Activated CD4-positive, alpha-beta T cell treated with anti-CD3 and anti-CD28 coated beads, Interleukin-2, amount 50 U/mL, for 16 hours (primary cell): ENCODE results near the gene EFCAB12.
A peak's percentile ranks its signal among the peaks of the same experiment; 100 is the strongest.

Experiments
- DNase-seq: peaks from one replicate; pipeline ENCODE4 v3.0.0-alpha.2; 2020

EFCAB12 gene

DNA sequence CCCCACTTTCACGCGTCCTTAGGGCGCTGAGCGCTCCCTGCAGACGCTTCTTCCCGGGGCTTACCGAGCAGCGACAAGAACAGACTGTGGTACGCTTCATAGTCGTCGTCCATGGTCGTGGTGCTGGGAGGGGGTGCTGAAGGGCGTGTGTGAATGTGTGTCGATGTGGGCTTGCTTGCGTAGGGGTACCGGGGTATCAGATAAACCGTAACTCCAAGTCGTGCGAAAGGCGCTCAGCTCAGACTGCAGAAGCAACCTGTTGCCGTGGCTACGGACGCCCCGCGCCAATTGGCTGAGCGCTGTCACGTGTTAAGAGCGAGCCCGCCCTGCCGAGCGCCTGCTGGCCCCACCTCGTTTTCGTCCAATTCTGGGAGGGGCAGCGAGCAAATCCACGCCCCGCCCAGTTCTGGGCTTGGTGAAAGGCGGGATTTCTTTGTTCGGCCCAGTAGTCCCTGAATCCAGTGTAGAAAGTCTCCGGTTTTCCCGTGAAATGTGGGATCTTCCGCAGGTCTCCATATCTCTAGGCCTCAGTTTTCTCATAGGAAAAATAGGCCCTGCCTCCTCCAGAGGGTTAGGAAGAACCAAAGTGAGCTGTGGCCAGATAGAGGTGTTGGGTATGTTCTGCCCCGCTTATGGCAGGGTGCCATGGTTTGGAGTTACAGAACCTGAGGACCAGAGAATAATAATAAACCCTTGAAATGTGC is at the start of gene EFCAB12:
TSS of gene EFCAB12 (minus strand) at position 261 of the 704 bp plus-strand sequence. CDS start at position 113, 148 bp downstream.
- peak; percentile 89 for DNase-seq

DNA sequence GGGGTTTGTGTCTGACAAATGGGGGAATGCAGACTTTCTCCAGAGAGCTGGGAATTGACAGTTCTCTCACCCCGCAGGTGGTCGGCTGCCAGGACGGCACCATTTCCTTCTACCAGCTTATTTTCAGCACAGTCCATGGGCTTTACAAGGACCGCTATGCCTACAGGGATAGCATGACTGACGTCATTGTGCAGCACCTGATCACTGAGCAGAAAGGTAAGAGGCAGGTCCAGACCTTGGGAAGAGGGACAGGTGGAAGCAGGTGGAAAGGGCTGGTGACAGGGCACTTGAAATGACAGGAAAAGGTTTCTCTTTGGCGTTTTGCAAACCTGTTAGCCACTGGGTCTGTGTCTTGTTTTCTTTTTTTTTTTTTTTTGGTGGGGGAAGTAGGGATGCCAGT is 48.1 kb upstream of the EFCAB12 start:
- no peak for DNase-seq

DNA sequence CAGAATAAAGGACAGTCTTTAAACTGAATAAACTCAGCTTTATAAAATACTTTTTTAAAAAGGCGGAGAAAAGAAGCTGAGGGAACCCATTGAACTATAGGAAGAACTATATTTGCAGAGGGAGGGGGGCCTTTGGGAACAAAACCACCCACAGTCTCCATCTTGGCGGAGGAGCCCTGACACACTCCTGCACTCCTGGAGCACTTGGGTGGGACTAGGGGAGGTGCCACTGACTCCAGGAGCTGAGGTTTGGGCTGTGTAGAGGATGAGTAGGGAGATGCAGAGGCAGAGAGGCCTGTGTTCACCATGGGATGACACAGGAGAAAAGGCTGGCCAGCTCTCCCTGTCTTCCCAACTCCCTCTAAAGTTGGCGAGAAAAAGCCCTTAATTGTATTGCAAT is 47.4 kb upstream of the EFCAB12 start:
- no peak for DNase-seq

DNA sequence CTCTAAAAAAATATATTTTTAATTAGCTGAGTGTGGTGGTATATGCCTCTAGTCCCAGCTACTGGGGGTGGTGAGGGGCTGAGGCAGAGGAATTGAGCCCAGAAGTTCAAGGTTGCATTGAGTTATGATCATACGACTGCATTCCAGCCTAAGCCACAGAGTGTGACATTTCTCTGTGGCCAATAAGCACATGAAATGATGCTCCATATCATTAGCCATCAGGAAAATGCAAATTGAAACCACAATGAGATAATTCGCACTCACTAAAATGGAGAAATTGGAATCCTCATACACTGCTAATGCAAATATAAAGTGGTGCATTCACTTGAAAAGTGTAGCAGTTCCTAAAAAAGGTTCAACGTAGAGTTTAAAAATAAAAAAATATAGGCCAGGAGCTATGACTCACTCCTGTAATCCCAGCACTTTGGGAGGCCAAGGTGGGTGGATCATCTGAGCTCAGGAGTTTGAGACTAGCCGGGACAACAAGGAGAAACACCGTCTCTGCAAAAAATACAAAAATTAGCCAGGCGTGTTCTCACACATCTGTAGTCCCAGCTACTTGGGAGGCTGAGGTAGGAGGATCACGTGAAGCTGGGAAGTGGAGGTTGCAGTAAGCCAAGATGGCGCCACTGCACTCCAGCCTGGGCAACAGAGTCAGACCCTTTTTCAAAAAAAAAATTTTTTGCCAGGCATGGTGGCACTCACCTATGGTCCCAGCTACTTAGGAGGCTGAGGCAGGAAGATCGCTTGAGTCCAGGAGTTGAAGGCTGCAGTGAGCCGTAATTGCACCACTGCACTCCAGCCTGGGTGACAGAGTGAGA is 46.8 kb upstream of the EFCAB12 start:
- DNase-seq, result no peak

DNA sequence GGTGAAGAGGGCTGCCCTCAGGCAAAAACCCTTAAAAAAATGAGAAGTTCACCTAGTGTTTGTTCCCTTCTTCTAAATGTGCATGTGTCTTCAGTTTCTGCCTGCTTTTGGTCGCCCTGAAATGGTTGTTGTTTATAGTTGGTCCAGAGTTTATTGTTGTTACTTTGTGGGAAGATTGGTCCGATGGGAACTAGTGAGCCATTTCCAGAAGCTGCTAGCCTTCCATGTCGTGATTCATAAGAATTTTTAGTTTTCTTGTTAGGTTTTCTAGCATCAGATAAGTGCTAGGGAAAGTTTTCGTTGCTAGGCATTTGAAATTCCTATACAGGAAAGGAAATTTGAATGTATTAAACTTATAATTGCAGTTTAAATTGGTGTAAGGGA is 45.3 kb upstream of the EFCAB12 start:
- no peak for DNase-seq

DNA sequence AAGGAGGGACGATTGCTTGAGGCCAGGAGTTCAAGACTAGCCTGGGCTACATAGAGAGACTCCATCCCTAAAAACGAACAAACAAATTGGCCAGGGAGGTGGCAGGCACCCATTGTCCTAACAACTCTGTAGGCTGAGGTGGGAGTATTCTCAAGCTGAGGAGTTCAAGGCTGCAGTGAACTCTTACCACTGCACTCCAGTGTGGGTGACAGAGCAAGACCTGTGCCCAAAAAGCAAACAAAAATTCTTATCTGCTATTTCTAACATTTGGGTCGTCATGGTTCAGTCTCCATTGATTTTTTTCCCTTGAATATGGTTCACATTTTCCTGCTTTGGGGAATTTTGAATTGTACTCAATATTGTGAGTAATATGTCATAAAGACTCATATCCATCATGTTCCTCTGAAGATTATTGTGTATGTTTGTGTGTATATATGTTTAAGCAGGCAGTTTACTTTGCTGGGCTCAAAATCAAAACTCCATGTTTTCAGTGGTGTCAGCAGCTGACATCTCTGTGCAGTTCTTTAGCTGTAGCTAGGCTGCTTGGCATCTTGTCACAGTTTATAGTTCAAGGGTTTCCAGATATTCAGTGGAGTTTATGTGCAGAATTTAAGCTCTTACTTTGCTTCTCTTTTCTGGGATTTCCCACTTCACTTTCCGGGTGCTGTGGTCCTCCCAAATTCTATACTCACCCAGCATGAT is 44.8 kb upstream of the EFCAB12 start:
- DNase-seq, result no peak

DNA sequence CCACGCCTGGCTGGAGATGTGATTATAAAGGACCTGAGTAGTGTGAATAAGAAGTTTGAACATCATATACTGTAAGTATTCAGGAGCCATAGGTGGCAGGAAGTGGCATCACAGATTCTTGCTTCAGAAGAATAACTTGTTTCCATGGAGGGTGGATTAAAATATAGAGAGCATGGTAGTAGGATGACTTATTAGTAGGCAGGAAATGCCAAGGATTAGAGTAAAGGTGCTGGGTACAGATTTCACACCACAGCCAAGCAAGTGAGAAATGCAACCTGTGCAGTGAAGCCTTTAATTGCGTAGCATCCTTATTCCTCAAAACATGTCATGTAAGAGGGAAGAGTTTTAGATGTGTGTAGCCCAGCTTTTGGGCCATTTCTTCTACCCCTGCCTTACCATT is 42.4 kb upstream of the EFCAB12 start:
- DNase-seq, result no peak

DNA sequence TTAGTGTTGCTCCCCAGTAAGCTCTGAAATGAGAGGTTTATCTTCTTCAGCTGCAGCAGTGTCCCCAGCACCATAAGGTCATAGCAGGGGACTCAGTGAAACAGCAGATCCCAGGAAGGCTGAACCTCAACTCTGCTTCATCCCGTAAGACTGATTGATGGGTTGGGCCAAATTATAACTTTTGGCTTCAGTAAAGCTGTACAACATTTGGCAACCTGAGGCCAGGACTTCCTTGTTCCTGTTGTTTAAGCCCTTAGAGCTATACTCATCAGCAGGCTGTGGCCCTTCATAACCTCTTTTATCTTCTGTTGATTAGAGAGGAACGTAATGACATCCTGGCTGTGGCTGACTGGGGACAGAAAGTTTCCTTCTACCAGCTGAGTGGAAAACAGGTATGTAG is 40.6 kb upstream of the EFCAB12 start:
- no peak for DNase-seq

DNA sequence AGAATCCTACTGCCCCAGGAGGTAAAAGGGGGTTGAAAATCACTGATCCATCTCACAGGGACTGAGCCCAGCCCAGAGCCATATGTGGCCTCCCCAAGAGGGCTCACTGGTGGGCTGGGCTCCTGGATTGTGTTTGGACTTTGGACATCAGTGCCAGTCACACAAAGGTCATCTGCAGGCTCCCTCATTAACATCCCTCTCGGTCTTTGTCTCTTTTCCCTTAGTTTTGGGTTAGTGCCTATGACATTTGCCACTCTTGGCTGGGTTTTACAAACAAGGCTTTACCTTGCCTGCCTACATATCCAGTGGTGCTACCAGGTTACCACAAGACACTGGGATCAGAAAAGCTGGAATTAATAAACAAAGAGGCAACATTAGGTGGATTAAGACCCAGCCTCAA is 39.5 kb upstream of the EFCAB12 start:
- DNase-seq, result no peak

DNA sequence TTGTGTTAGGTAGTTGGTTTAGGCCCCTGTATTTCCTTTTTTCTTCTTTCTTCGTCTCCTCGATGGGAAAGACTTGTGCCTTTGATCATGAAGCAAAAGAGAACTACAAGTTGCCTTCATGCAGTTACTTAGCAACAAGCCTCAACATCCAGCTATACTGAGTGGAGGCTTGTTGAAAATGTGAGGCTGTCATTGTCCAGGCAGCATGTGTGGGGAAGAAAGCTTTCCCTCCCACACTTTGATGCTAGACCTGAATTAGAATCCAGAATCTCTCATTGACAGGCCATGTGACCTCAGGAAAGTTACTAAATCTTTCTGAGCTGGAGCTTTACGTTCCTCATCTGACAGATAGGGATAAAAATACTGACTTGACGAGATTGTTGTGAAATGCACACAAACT is 35.3 kb upstream of the EFCAB12 start:
- no peak for DNase-seq

DNA sequence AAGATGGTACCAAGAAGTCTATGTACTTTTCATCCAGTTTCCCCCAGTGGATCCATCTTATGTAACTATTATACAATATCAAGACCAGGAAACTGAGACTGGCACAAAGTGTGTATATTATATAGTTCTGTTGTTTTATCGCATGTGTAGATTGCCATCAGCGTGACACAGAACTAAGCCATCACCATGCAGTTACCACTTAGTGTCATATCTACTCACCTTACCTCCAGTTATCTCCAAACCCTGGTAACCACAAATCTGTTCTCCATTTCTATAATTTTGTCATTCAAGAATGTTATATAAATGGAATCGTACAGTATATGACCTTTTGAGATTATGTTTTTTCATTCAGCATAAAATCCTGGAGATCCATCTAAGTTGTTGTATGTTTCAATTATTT is 34.7 kb upstream of the EFCAB12 start:
- DNase-seq, result no peak

DNA sequence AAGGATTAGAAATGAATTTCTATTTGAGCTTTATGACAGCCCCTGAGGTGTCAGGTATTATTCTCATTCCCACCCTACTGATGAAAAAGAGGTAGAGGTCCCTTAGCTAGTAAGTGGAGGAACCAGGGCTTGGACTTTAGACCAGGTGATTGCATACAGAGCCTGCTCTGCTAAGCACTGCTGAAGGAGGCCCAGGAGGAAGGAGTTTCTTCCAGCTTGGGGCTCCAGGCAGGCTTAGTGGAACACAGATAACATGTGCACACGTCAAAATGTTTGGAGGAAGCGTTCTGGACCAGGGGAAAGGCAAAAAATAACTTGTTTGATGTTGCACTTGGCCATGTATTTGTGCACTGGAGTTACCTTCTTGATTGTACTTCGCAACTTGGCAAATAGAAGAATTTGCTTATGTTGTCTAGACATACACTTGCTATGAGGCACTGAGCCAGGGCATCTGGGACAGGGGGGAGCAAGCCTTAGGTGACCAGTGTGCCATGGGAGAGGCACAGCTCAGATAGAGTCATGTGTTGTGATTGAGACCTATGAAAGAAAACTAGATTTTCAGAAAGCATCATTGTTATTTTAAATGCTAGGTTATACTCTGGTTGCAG is 34.0 kb upstream of the EFCAB12 start:
- DNase-seq, result no peak

DNA sequence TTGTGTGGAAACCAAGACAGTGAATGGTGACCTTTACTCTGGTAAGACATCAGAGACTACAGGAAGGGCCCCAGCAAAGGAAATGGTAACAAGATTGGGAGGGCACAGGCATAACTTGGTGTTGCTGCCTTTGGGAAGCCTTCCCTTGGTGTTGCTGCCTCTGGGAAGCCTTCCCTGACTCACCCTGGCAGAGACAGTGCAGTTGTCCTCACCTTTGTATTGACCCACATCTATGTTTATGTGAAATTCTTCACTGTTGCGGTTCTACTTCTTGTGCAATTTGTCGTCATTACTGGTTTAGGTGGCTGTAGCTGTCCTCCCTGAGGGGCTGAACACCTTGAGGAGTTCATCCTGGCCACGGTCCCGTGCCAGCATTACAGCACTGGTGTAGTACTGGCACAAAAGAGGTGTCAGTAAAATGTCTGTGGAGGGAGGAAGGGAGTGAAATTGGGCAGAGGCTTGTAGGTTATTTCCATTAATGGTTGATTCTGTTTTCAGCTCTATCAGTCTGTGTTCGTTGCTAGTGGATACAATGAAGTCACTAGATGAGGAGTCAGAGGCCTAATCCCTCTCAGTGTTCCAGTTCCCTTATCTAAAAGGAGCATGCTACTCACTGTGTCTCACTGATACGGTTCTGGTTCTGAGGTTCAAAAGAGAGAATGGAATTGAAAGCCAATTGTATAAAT is 33.2 kb upstream of the EFCAB12 start:
- no peak for DNase-seq

DNA sequence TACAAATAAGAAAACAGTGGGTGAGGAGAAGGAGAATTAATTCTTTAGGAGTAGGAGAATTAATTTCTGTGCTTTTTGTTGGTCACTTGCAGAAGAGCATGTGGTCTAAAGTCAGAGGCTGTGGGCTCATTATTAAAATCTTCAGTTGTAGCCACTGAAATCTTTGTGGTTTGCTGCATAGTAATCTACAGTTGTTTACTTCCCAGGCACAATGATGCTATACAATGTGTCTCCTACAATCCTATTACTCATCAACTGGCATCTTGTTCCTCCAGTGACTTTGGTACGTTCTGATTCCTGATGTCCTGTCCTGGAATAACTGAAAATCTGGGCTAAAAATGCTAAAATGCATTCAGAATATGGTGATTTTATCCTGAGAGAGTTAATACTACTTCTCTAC is 32.6 kb upstream of the EFCAB12 start:
- no peak for DNase-seq

DNA sequence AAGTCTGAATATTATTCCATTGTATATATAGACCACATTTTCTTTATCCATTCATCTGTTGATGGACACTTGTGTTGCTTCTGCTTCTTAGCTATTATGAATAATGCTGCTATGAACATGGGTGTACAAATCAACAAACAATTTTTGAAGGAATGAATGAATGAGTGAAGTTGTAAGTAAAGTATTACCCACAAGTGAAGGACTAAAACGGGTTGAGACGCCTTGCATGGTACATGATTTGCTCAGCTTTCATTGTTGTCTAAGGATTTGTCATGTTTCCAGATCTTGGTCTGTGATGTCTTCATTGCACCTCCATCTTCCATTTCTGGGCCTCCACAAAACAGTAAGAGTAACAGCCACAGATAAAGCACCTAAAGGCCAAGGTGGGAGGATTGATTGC is 32.1 kb upstream of the EFCAB12 start:
- no peak for DNase-seq

DNA sequence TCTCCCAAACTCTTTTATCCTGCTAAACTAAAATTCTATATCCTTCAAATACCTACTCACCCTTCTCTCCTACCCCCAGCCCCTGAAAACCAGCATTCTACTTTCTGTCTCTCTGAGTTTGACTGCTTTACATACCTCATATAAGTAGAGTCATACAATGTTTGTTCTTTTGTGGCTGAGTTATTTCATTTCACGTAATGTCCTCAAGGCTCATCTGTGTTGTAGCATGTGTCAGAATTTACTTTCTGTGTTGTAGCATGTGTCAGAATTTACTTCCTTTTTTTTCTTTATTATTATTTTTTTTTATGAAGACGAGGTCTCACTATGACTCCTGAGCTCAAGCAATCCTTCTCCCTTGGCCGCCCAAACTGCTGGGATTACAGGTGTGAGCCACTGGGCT is 31.7 kb upstream of the EFCAB12 start:
- DNase-seq, result no peak

DNA sequence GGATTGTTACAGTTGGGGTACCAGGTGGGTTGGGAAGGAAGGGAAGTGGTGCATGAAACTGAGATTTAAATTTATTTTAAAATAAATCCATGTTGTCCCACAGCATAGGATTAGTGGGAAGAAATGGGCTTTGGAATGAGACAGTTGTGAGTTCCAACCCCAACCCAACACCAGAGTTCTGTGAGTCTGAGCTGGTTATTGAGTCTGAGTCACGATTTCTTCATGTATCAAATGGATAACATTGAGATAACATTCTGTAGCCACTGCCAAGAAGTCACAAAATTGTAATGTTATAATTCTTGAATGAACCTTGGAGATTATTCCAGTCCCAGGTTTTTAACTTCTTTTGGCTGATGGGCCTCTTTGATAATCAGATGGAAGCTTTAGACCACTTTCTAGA is 25.3 kb upstream of the EFCAB12 start:
- no peak for DNase-seq

DNA sequence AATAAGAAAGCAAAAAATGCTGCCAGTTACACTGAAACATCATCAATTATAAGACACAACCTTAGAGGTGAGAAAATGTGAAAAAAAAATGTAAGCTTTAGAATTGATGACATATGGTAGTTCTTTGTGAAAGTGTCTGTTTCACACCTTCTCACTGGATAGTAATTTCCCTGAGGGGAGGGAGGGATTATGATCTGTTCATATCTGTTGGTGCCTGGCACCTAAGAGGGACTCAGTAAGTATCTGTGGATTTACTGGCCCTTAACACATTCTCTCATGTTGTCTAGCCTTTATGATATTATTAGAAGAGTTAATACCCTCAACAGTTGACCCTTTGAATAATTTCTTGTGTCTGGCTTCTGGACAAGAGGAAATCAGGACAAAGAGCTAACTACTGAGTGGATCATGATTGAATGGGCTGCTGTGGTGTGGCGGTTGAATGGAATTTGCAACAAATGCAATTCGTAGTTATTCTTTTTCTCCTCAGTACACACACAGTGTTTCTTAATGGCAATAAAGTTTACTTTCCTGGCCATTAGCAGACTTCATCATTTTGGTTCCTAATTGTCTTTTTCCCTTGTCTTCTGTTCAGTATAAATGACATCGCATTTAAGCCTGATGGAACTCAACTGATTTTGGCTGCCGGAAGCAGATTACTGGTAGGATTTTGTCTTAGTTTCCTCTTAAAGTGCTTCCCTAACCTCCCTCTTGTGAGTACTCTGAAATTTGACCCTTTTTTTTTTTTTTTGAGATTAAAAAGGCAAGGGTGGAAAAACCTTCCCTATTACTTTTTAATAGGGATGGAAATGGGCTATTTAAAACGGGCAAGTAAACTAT is 21.1 kb upstream of the EFCAB12 start:
- DNase-seq, result no peak

DNA sequence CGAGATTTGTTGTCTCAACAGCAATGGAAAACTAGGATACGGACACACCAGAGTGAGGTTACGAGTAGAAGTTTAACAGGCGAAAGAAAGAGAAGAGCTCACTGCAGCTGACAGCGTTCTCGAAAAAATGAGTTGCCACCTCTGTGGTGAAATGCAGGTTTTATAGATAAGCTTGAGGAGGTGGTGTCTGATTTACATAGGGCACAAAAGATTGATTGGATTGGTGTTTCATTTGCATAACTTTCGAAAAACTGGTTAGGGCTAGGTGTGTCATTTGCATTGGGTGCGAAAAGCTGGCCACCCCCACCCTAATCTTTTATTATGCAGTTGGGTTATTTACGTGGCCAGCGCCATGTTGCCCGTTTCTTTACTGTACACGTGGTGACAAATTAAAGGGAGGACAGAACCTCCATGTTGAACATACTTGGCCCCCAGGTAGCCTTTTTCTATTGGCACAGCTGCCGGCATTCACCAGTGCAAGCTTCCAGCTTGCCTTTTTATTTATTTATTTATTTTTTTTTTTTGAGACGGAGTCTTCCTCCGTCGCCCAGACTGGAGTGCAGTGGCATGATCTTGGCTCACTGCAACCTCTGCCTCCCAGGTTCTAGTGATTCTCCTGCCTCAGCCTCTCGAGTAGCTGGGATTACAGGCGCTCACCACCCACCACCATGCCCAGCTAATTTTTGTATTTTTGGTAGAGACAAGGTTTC is 19.9 kb upstream of the EFCAB12 start:
- no peak for DNase-seq

DNA sequence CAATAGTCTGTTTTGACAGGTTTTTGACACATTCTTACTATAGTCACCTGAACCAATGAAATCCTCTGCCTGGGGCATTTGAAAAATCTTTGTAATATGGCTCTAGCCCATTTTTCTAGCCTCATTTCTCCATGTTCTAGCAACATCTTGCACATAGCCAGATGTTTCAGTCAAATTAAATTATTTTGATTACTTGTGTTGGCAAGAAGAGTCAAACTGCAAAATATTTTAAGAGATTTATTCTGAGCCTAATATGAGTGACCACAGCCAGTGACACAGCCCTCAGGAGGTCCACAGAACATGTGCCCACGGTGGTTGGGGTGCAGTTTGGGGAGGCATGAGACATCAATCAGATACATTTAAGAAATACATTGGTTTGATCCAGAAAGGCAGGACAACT is 18.5 kb upstream of the EFCAB12 start:
- DNase-seq, result no peak

DNA sequence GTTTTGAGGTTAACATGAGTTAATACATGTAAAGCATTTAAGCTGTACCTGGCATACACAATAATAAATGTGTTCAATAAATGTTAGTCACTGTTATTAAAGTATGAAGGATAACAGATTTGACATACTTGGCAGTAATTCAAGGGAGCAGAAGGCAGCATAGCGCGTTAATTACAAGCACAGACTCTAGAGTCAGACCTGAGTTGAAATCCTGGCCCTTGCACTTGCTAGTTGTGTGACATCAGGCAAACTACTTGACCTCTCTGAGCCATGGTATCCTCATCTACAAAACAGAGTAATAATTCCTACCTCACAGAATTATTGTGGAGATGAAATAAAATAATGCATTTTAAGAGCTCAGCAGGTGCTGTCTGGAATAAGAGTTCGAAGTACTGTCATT is 17.0 kb upstream of the EFCAB12 start:
- DNase-seq, result no peak
